Activated CD4-positive, CD25-positive, alpha-beta regulatory T cell treated with anti-CD3 and anti-CD28 coated beads, Interleukin-2, amount 50 U/mL, for 72 hours (primary cell): ENCODE results near the gene ZNF682.
"Not testable (repeated sequence)": the region's sequence is repeated elsewhere in the genome, so short reads cannot be mapped to it uniquely, and the experiment has no call there.

Source experiments
- DNase-seq: peaks from one replicate; pipeline ENCODE4 v3.0.0; 2021

ZNF682 gene

GRCh38 chr19:20039203-20039723 is at the start of gene ZNF682:
ZNF682 (minus strand) TSS chr19:20039505; CDS start chr19:20039345, 160 bp downstream.
- peak; percentile 93 for DNase-seq

GRCh38 chr19:20082876-20083275 is 43.6 kb upstream of the ZNF682 start:
- DNase-seq: not testable (repeated sequence)

DNA sequence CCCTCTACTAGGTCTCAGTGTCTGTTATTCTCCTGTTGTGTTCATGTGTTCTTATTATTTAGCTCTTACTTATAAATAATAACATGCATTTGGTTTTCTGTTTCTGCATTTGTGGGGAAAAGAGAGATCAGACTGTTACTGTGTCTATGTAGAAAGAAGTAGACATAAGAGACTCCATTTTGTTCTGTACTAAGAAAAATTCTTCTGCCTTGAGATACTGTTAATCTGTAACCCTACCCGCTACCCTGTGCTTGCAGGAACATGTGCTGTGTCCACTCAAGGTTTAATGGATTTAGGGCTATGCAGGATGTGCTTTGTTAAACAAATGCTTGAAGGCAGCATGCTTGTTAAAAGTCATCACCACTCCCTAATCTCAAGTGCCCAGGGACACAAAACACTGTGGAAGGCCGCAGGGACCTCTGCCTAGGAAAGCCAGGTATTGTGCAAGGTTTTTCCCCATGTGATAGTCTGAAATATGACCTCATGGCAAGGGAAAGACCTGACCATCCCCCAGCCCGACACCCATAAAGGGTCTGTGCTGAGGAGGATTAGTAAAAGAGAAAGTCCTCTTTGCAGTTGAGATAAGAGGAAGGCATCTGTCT is 43.0 kb upstream of the ZNF682 start:
- not testable (repeated sequence) for DNase-seq

GRCh38 chr19:20080656-20081055 is 41.4 kb upstream of the ZNF682 start:
- DNase-seq: no peak

DNA sequence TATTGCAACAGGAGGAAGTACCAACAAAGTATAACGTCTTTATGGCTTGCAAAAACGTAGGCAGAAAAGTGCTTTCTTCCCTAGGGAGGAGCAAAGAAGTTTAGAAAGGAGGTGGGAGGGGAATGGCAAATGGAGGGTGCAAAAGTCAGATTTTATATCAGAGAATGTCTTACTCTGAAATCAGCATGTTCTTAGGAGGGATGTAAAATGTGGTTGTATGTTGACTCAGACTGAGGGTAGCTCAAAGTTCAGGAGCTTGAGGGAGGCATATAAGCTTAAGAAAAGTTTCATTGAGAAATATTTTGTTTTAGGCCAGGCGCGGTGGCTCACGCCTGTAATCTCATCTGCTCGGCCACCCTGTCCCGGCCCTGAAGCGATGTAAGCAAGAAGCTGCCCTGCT is 40.2 kb upstream of the ZNF682 start:
- DNase-seq: no peak

DNA sequence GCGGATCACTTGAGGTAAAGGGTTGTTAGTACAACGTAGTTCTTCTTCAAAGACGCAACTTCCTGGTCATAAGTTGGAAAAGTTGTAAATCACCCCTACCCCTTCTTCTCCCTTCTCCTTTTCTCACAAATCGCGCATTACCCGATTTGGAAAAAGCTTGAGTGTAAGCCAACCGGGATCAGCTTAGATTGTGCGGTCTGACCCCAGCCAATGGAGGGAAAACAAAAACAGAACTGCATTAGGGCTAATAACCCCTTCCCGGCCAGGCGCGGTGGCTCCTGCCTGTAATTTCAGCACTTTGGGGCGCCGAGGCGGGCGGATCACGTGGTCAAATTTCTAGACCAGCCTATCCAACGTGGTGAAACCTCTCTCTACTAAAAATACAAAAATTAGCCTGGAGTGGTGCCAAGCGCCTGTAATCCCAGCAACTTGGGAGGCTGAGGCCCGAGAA is 39.3 kb upstream of the ZNF682 start:
- no peak for DNase-seq

DNA sequence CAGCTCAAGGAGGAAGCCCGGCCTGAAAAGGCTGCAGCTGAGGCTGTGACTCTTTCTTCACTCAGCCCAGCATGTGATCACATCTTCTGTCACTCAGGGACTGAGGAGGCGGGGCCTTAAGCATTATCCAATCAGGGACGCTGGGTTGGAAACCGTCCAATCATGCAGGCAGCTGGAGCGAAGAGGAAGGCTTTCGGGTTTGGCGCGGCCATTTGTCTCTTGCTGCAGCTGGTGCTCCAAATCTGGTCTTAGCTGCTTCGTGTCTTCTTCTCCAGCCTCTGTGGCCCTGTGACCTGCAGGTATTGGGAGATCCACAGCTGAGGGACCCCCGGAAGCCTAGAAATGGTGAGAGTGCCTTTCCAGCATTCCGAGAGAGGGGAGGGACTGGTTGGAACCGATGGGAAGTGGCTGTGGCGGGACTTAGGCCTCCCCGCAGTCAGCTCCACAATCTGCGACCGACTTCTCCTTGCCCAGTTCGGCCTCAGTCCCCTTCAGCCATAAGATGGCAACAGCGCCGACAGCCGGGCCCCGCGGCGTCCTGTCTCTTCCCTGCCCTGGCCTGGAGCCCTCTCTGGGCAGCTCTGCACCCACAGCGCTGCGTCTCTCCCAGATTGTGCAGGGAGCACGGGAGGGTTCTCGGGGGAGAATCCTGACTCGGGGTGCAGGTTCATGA is 38.6 kb upstream of the ZNF682 start, which contains the start of gene ZNF90:
ZNF90 (plus strand) TSS at position 210 of the 673 bp plus-strand sequence; CDS start at position 343, 133 bp downstream.
- DNase-seq: peak; percentile 81

DNA sequence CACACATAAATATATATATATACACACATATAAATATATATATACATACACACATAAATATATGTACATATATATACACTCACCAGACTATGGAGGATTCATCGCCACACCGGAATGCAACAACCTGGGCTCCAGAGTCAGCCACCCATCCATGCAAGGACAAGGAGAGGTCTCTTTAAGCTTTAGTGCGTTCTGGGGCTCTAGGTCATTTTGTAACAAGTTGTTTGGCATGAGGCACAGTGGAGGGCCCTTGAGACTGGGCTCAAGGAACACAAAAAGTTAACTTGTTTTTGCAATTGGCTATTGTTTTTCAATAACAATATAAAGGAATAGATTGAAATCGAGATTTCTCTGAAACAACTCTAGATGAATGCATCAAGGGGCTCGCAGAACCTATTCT is 33.6 kb upstream of the ZNF682 start:
- no peak for DNase-seq

DNA sequence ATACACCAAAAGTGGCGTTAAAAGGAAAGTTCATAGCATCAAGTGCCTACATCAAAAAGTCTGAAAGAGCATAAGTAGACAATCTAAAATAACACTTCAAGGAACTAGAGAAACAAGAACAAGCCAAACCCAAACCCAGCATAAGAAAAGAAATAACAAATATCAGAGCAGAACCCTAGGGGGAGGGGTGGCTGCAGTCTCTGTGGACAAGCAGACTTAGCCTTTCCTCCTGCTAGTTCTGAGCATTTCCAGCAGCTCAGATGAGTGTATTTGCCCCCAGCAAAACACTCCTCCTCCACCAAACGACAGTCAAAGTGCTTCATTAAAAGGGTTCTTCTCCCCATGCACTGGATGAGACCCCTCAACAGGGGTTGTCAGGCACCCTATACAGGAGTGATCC is 31.4 kb upstream of the ZNF682 start:
- DNase-seq: no peak

- DNase-seq: not testable (repeated sequence)
Measured at GRCh38 chr19:20068559-20068958, 29.3 kb upstream of the ZNF682 start.

DNA sequence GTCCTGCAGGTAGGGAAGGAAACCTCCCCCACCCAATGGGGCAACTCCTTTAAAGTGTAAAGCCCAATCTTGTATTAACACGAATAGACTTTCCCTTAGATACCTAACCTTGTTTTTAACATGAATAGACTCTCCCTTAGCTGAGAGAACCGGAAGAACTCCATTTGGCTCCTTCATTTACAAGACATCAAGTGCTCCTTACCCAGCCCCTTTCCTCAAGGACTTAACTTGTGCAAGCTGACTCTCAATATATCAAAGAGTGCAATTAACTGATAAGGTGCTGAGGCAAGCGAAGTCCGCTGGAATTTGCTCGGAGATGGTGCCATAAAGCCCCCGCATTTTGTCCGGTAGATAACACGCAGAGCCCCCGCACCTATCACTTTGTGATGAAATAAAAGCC is 28.6 kb upstream of the ZNF682 start:
- no peak for DNase-seq

DNA sequence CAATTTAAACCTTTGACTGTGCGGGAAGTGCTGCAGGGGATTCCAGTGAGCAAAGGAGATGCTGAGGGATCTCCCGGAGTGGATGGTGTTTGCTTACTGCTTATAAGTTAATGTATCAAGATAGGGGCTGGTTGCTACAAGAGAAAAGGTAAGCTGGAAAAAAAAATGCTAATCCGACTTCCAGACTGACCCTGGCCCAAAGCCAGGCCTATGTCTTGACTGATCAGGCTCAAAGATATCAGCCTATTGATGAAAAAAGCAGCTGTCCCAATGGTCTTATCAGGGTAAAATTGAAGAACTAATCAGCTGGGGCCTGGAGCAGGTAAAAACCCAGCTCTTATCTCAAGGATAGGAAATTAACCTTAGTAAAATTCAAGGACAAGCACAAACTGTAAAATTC is 27.6 kb upstream of the ZNF682 start:
- DNase-seq: no peak

- DNase-seq: no peak
Measured at GRCh38 chr19:20060282-20060681, 21.0 kb upstream of the ZNF682 start.

GRCh38 chr19:20058738-20059137 is 19.4 kb upstream of the ZNF682 start:
- DNase-seq: not testable (repeated sequence)

DNA sequence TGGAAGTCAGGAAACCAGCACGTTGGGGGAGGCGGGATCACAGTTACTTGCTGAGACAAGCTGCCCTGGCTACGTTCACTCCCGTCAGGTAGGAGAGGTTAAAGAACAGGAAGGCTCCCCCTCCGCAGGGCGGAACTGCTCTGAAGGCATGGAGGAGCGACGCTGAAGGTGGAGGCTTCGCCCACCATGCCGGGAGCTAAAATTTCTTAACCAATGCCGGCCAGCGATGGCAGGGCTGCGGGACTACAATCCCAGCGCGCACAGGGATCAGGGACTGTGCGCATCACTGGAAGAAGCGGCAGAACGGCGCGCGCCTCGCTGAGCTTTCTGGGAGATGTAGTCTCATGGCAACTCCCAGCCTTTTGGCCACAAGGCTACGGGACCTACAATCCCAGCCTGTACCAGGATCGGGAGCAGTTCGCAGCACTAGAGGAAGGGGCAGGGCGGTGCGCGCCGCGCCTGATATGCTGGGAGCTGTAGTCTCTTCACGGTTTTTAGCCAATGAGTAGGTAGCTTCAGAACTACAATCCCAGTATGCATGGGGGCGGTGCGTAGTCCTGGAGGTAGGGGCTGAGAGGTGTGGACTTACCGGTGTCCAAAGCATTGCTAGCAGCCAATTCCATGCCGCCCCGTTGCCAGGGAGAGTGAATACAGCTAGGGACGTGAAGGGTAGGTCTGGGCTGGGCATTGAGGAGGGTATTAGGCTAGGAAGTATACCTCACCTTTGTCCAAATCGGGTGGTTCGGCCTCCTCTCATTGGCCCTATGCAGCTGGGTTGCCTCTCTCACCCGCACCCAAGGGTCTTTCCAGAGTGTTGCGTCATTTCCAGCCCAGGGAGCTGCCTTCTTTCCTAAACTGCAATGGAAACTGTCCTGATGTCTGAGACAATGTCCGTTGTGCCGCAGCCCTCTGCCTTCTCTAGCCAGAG is 12.8 kb upstream of the ZNF682 start:
- peak; percentile 58 for DNase-seq

- not testable (repeated sequence) for DNase-seq
Measured at GRCh38 chr19:20045742-20046141, 6.4 kb upstream of the ZNF682 start.

DNA sequence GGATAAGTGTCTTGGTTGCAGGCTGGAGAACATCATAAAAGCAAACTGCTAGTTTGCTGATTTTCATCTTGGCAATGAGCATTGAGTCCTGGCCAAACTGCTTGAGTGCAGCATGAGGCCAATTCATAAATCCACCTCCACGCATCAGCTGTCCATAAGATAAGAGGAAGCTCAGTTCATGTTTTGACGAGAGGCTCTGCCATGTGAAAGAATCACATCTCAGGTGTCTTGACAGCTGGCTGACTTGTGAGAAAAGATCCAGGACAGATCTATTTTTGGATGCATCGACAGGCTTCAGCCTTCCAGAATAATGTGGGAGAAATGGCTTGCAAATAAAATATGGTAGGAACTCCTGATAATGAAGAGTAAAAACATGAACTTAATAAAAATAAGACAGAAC is 5.4 kb upstream of the ZNF682 start:
- no peak for DNase-seq

- DNase-seq: no peak
Measured at GRCh38 chr19:20038358-20039202, 725 bp downstream of the ZNF682 start.

DNA sequence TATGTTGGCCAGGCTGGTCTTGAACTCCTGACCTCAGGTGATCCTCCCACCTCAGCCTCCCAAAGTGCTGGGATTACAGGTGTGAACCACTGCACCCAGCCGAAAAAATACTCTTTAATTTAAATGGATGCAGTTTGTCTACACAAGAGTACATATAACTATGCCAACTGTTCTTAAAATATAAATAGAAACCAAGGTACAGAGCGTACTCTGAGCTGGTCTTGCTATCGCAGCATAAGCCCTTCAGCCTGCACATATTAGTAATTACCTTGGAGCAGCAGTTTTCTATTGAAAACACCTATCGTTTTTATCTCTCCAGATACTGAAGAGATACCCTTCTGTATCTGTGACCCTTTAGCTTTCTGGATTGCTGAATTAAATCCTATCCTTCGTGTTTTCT is 3.4 kb downstream of the ZNF682 start:
- DNase-seq: no peak

- DNase-seq: no peak
Measured at GRCh38 chr19:20028611-20029010, 10.7 kb downstream of the ZNF682 start.

GRCh38 chr19:20005741-20006140 is 33.6 kb downstream of the ZNF682 start:
- no peak for DNase-seq

GRCh38 chr19:19997656-19998268 is 41.5 kb downstream of the ZNF682 start:
- DNase-seq: peak; percentile 59
